ENCODE measurements around the gene PDAP1. TPM values are rescaled to one million over a fixed set of nuclear protein-coding genes. Genes with fewer than 3 reads are reported as not detected.

PDAP1 gene
- total RNA-seq: 17.0 and 22.3 TPM in 2 replicates

DNA sequence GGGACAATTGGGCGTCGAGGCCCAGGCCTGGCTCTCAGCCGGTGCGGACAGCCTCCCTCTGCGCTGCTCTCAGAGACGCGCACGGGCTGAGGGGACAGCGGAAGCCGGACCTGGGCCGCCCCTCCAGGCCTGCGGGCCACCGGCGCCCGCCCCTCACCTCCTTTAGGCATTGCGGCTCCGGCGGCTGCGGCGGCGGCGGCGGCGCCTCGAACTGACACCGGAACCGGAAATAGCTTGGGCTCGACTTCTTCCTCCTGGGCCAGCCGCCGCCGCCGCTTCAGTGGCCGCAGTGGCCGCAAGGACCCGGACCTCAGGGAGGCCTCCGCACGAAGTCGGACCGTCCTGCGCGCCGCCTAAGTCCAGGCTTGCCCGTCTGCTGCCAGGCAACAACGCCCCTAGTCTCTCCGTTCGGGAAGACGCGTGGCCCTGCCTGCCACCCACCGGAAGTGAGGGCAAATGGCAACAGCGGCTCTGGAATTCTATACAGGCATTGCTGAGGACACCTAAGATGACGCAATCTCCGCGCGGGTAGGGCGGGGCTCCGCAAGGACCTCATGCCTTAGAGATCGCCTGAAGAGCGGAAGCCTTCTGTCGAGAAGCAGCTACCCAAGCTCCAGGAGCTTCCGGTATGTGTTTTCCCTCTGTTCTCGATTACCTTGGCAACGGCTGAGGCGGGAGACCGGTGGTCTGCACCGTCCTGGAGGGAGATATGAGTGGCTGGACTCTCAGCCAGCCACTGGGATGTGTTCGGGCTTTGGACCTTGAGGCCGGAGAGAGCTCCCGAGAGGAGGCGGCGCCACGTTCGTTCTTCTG lies at the start of gene PDAP1, which contains the start of gene BUD31:
Gene PDAP1, minus strand, starts transcription at position 219 of the 813 bp plus-strand sequence. Its CDS starts 49 bp downstream, at position 170.
Gene BUD31, plus strand, starts transcription at position 591 of the 813 bp plus-strand sequence. CDS start 2,124 bp downstream, outside the sequence.

DNA sequence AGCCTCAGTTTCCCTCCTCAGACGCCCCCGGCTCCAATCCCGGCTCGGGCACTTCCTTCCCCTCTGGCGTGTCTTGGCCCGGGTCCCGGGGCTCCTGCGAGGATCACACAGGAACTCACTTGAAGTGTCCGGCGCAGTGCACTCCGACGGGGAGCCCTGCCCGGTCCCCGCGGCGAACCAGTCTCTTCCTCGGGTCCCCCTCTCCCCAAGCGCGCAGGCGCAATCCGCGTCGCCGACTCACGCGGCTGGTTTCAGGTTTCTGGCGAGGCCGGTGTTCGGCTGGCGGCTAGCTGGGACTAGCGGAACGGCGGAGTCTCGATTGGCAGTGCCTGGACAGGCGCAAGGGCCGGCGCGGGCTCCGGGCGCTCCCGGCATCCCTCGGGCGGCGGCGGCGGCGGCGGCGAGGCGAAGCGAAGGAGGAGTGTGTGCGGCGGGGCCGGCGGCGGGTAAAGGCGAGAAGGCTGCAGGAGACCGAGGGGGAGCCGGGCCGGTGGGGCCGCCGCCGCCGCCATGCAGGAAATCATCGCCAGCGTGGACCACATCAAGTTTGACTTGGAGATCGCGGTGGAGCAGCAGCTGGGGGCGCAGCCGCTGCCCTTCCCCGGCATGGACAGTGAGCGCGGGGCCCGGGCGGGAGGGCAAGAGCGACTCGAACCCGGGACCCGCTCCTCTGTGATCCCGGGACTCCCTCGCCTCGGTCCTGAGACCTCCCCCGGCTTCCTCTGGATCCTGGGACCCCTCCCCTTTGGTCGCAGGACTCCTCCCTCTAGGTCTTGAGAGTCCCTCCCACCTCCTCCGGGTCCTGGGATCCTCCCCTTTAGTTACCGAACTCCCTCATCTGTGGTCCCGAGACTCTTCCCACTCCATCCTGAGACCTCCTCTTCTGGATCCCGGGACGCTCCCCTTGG lies 30.4 kb upstream of the PDAP1 start, which contains the start of the genes CPSF4 and PTCD1:
Gene CPSF4, plus strand, starts transcription at position 371 of the 908 bp plus-strand sequence. Its CDS starts 140 bp downstream, at position 511.
Gene PTCD1, minus strand, starts transcription at position 226 of the 908 bp plus-strand sequence. CDS start 3,556 bp downstream, outside the sequence.

DNA sequence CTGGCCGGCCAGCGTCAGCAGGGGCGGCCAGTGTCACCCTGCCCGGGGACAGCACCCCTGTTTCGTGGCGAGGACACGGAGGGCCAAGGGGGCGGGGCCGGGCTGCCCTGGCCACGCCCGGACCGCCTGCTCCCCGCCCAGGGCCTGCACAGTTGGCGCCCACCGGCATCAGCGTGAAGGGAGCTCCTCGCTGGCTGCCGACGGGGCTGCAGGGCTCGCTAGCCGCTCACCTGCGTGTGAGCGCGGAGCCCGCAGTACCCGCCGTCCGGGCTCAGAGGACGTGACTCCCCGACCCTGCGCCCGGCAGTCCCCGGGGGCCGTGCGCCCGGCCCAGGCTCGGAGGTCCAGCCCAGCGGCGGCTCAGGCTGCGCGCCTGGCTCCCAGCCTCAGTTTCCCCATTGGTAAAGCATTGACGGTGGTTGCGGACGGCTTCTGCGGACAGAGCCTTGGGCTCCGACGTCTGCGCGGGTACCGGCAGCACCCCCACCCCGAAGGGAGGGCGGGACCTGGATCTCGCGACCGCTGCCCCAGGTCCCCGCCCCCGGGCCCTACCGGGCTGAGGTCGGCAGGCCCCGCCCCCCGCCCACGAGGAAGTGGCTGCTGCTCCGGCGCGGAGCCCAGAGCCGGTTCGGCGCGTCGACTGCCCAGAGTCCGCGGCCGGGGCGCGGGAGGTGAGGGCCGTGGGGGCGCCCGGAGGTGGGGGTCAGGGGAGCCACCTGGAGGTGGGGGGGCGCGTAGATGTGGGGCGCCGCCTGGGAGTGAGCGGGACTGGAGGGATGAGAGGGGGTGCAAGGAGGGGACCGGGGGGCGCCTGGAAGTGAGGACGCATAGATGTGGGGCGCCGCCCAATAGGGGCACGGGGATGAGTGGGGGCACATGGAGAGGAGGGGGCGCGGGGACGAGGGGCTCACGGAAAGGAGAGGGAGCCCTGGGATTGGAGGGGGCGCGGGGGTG lies 34.0 kb downstream of the PDAP1 start, which contains the start of gene ARPC1B:
Gene ARPC1B, plus strand, starts transcription at position 620 of the 954 bp plus-strand sequence. CDS start 10,985 bp downstream, outside the sequence.

Other genes with a start within 250 kb of the PDAP1 start
- gene KPNA7, start 200.5 kb downstream of the PDAP1 start, total RNA-seq: not detected in 2 replicates
- not detected in 2 replicates for gene MYH16, start 135.8 kb downstream of the PDAP1 start, total RNA-seq
- 153 and 156 TPM in 2 replicates for gene ARPC1A, start 82.7 kb downstream of the PDAP1 start, total RNA-seq
- gene ARPC1B, start 33.9 kb downstream of the PDAP1 start, total RNA-seq: 412 and 414 TPM in 2 replicates
- 76.5 and 82.6 TPM in 2 replicates for gene BUD31, start 372 bp upstream of the PDAP1 start, total RNA-seq
- 3.6 and 4.8 TPM in 2 replicates for gene PTCD1, start 30.2 kb upstream of the PDAP1 start, total RNA-seq
- 18.2 and 19.4 TPM in 2 replicates for gene CPSF4, start 30.3 kb upstream of the PDAP1 start, total RNA-seq
- 253 and 305 TPM in 2 replicates for gene ATP5MF, start 57.6 kb upstream of the PDAP1 start, total RNA-seq
- 4.2 and 5.2 TPM in 2 replicates for gene ZNF789, start 64.3 kb upstream of the PDAP1 start, total RNA-seq
- 29.7 and 33.4 TPM in 2 replicates for gene ZNF394, start 91.7 kb upstream of the PDAP1 start, total RNA-seq
- gene ZKSCAN5, start 96.1 kb upstream of the PDAP1 start, total RNA-seq: 7.3 and 9.5 TPM in 2 replicates
- 4.3 and 6.2 TPM in 2 replicates for gene FAM200A, start 143.5 kb upstream of the PDAP1 start, total RNA-seq
- 6.0 and 8.3 TPM in 2 replicates for gene ZNF655, start 150.0 kb upstream of the PDAP1 start, total RNA-seq
- gene TMEM225B, start 189.7 kb upstream of the PDAP1 start, total RNA-seq: 0.11 TPM in 1 of 2 replicates, not detected in the other
- gene ZSCAN25, start 208.3 kb upstream of the PDAP1 start, total RNA-seq: 9.9 and 12.0 TPM in 2 replicates